Hepatocyte (in vitro differentiated cells): ENCODE measurements around the gene MUC5B.

Experiments used
- EZH2 ChIP-seq: fragments of 200-600 bp; sonication (generic); IDR thresholded peaks from 2 replicates; pipeline ENCODE4 v1.6.1; 2016; ENCODE audit warnings: antibody characterized with exemption, mild to moderate bottlenecking, borderline replicate concordance
- EZH2phosphoT487 ChIP-seq: fragments of 200-600 bp; sonication (generic); IDR thresholded peaks from one replicate; pipeline ENCODE4 v1.6.1; 2018; ENCODE audit warnings: antibody characterized with exemption, mild to moderate bottlenecking, low read depth, moderate library complexity; ENCODE audit not compliant: unreplicated experiment, severe bottlenecking
- TF ChIP-seq, protein P1 (sequence below): fragments of 200-600 bp; sonication (generic); IDR thresholded peaks from 2 replicates; pipeline ENCODE4 v1.5.1; 2016; ENCODE audit warnings: antibody characterized with exemption, mild to moderate bottlenecking; ENCODE audit not compliant: poor library complexity

DNA sequence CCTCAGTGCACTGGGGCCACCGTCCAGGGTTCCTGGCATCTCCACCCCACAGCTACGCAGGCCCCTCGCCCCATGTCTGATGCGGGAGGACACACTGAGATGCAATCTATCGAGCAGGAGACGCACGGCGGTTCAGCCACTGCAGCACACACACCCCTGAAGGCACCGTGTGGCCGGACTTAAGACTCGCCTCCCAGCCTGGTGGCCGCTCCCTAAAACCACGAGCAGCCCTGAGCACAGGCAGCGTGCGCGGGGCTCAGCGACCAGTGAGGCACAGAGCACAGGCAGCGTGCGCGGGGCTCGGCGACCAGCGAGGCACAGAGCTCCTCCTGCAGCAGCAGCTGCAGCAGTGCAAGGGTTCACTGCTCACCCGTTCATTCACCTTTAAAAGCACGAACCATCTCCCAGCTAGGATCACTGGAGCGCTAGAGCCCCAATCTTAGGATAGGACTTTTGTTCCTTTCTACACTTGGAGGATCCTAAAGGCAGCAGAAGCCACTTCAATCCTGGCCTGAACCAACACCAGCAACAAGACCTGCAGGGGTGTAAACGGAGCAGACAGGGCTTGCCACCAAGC, 55.2 kb downstream of the MUC5B start:
- TF ChIP-seq, protein P1, sequence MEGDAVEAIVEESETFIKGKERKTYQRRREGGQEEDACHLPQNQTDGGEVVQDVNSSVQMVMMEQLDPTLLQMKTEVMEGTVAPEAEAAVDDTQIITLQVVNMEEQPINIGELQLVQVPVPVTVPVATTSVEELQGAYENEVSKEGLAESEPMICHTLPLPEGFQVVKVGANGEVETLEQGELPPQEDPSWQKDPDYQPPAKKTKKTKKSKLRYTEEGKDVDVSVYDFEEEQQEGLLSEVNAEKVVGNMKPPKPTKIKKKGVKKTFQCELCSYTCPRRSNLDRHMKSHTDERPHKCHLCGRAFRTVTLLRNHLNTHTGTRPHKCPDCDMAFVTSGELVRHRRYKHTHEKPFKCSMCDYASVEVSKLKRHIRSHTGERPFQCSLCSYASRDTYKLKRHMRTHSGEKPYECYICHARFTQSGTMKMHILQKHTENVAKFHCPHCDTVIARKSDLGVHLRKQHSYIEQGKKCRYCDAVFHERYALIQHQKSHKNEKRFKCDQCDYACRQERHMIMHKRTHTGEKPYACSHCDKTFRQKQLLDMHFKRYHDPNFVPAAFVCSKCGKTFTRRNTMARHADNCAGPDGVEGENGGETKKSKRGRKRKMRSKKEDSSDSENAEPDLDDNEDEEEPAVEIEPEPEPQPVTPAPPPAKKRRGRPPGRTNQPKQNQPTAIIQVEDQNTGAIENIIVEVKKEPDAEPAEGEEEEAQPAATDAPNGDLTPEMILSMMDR = no peak
- no peak for TF ChIP-seq EZH2
- TF ChIP-seq EZH2phosphoT487 = no peak
